HCT116 (cell line): ENCODE measurements around the gene ADGRV1. TPM values are rescaled to one million over a fixed set of nuclear protein-coding genes. Genes with fewer than 3 reads are reported as not detected.

Experiments
- ATAC-seq: fragments of 200-7000 bp; cut with Tn5 transposase; 2 replicates; pipeline ENCODE4 v1.9.1; 2020; ENCODE audit warnings: mild to moderate bottlenecking, moderate library complexity
- BruUV-seq: library from RNA; stranded (reverse); fragments of 400-500 nt; replicated peaks from 2 replicates; lab custom pipeline; 2021; lab: Mats Ljungman, UMichigan
- CTCF ChIA-PET: fragments of 300-600 bp; sonication (Branson Sonifier 250); formaldehyde crosslinking; loops from one replicate; lab custom pipeline; 2021; ENCODE audit warnings: antibody characterized with exemption; lab: Charles Lee
- POLR2A ChIA-PET: fragments of 300-600, 350-600 bp; sonication (Branson Sonifier 250); formaldehyde crosslinking; loops from one replicate; lab custom pipeline; 2021; ENCODE audit warnings: antibody characterized with exemption; lab: Charles Lee
- RAD21 ChIA-PET, 2 experiments: fragments of 300-600 bp; sonication (Branson Sonifier 250); formaldehyde crosslinking; loops; one replicate each; lab custom pipeline; 2023; ENCODE audit warnings: low total read pairs in 2 of 2; ENCODE audit not compliant: uncharacterized antibody in 2 of 2, unreplicated experiment in 2 of 2, low non-redundant PET in 1 of 2; lab: Charles Lee
- DNase-seq: peaks from one replicate; pipeline ENCODE4 v3.0.0-alpha.2; 2010; ENCODE audit warnings: low read depth, low spot score
- H2AFZ ChIP-seq: fragments of 200-600 bp; shearing (Covaris generic), sonication (generic); 2 replicates; pipeline ENCODE4 v1.6.1; 2017; ENCODE audit warnings: low read depth, mixed run types, mixed read lengths, antibody characterized with exemption, low read length; ENCODE audit not compliant: poor library complexity, severe bottlenecking
- H3K27ac ChIP-seq: 2 replicates; pipeline ENCODE4 v1.5.1; 2012; ENCODE audit warnings: low read depth, low read length
- H3K27me3 ChIP-seq: fragments of 200-600 bp; sonication (generic); 2 replicates; pipeline ENCODE4 v1.6.1; 2016; ENCODE audit warnings: mixed run types, low read length, mixed read lengths; ENCODE audit not compliant: insufficient read depth
- H3K36me3 ChIP-seq, 2 experiments: fragments of 200-500 bp in 1 of 2; fragments of 200-600 bp in 1 of 2; sonication (Bioruptor generic) in 1 of 2; sonication (generic) in 1 of 2; 2 replicates each; pipeline versions ENCODE4 v1.5.1 to v1.6.1; 2014 to 2016; ENCODE audit warnings: low read length in 2 of 2, inconsistent platforms in 1 of 2, mixed read lengths in 1 of 2, mixed run types in 1 of 2; ENCODE audit not compliant: insufficient read depth in 2 of 2, control insufficient read depth in 1 of 2
- H3K4me1 ChIP-seq, 2 experiments: fragments of 200-600 bp in 1 of 2; sonication (generic) in 1 of 2; 2 replicates each; pipeline versions ENCODE4 v1.5.1 to v1.6.1; 2012 to 2017; ENCODE audit warnings: low read length in 2 of 2, inconsistent platforms in 1 of 2, mild to moderate bottlenecking in 1 of 2, mixed read lengths in 1 of 2, mixed run types in 1 of 2, moderate library complexity in 1 of 2; ENCODE audit not compliant: insufficient read depth in 2 of 2, control insufficient read depth in 1 of 2
- H3K4me2 ChIP-seq: fragments of 200-600 bp; sonication (generic); 2 replicates; pipeline ENCODE4 v1.6.1; 2017; ENCODE audit warnings: mixed run types, low read length, mixed read lengths
- H3K4me3 ChIP-seq, 2 experiments: fragments of 200-600 bp in 1 of 2; sonication (generic) in 1 of 2; replicated peaks in 1 of 2; 2 replicates each; pipeline ENCODE4 v1.5.1; 2011 to 2016; ENCODE audit warnings: low read length in 2 of 2, control low read depth in 1 of 2, low read depth in 1 of 2, mild to moderate bottlenecking in 1 of 2, mixed read lengths in 1 of 2, mixed run types in 1 of 2
- H3K79me2 ChIP-seq: fragments of 200-600 bp; sonication (generic); 2 replicates; pipeline ENCODE4 v1.6.1; 2017; ENCODE audit warnings: mild to moderate bottlenecking, mixed run types, low read length, moderate library complexity, mixed read lengths; ENCODE audit not compliant: insufficient read depth
- H3K9ac ChIP-seq: fragments of 200-600 bp; sonication (generic); 2 replicates; pipeline ENCODE4 v1.6.1; 2016; ENCODE audit warnings: low read length, mixed read lengths
- H3K9me2 ChIP-seq: fragments of 200-600 bp; sonication (generic), shearing (Covaris generic); 2 replicates; pipeline ENCODE4 v1.6.1; 2017; ENCODE audit warnings: mixed run types, mild to moderate bottlenecking, moderate library complexity; ENCODE audit not compliant: insufficient read depth
- H3K9me3 ChIP-seq, 2 experiments: fragments of 200-500 bp in 1 of 2; fragments of 200-600 bp in 1 of 2; sonication (Bioruptor generic) in 1 of 2; sonication (generic) in 1 of 2; 2 replicates each; pipeline ENCODE4 v1.6.1; 2014 to 2017; ENCODE audit warnings: low read length in 2 of 2, mixed read lengths in 2 of 2, inconsistent platforms in 1 of 2, low read depth in 1 of 2, mild to moderate bottlenecking in 1 of 2, mixed run types in 1 of 2, moderate library complexity in 1 of 2; ENCODE audit not compliant: control insufficient read depth in 1 of 2, insufficient read depth in 1 of 2
- H4K20me1 ChIP-seq: fragments of 200-600 bp; sonication (generic), shearing (Covaris generic); 2 replicates; pipeline ENCODE4 v1.6.1; 2017; ENCODE audit warnings: mixed run types, mild to moderate bottlenecking, moderate library complexity; ENCODE audit not compliant: insufficient read depth
- ELF1 ChIP-seq: IDR thresholded peaks from 2 replicates; pipeline ENCODE4 v1.6.1; 2012; ENCODE audit warnings: low read depth, borderline replicate concordance
- EZH2phosphoT487 ChIP-seq: fragments of 200-600 bp; IDR thresholded peaks from 2 replicates; pipeline ENCODE4 v1.6.1; 2018; ENCODE audit warnings: antibody characterized with exemption, borderline replicate concordance
- JUND ChIP-seq: IDR thresholded peaks from 2 replicates; pipeline ENCODE4 v1.6.1; 2012
- RAD21 ChIP-seq: IDR thresholded peaks from 2 replicates; pipeline ENCODE4 v1.6.1; 2012; ENCODE audit warnings: low read depth, mild to moderate bottlenecking
- SP1 ChIP-seq: IDR thresholded peaks from 2 replicates; pipeline ENCODE4 v1.6.1; 2012; ENCODE audit warnings: low read depth
- TCF7L2 ChIP-seq: IDR thresholded peaks from 2 replicates; pipeline ENCODE4 v1.7.0; 2011; ENCODE audit warnings: borderline replicate concordance, inconsistent platforms; ENCODE audit not compliant: insufficient read depth, insufficient read length; ENCODE audit errors: extremely low read depth
- ZNF274 ChIP-seq: fragments of 200-500 bp; sonication (Bioruptor generic); IDR thresholded peaks from 2 replicates; pipeline ENCODE4 v1.6.1; 2014; ENCODE audit warnings: mild to moderate bottlenecking, low read depth, low read length, inconsistent platforms
- intact Hi-C: fragments of 100-400 bp; cut with micrococcal nuclease; formaldehyde crosslinking; loops from 2 replicates; pipeline ENCODE4 v1.10.0; 2022
- total RNA-seq: library from RNA; stranded (reverse); gene quantifications from one replicate; pipeline ENCODE4 v1.2.1, GENCODE V29; 2021; ENCODE audit not compliant: unreplicated experiment
- TF ChIP-seq, protein P1 (sequence below), 3 experiments: fragments of 200-600 bp in 1 of 3; sonication (generic) in 1 of 3; IDR thresholded peaks in 2 of 3; conservative IDR thresholded peaks in 1 of 3; 2 replicates each; pipeline ENCODE4 v1.5.1; 2012 to 2017; ENCODE audit warnings: low read depth in 2 of 3, low read length in 2 of 3, antibody characterized with exemption in 1 of 3, borderline replicate concordance in 1 of 3, control low read depth in 1 of 3, mild to moderate bottlenecking in 1 of 3, mixed read lengths in 1 of 3, mixed run types in 1 of 3, moderate library complexity in 1 of 3; ENCODE audit not compliant: insufficient read depth in 1 of 3
- TF ChIP-seq, protein P2 (sequence below): IDR thresholded peaks from 2 replicates; pipeline ENCODE4 v1.6.1; 2012

The ADGRV1 gene
- total RNA-seq, 1 experiment from 2014 or later = 6.0 TPM

DNA sequence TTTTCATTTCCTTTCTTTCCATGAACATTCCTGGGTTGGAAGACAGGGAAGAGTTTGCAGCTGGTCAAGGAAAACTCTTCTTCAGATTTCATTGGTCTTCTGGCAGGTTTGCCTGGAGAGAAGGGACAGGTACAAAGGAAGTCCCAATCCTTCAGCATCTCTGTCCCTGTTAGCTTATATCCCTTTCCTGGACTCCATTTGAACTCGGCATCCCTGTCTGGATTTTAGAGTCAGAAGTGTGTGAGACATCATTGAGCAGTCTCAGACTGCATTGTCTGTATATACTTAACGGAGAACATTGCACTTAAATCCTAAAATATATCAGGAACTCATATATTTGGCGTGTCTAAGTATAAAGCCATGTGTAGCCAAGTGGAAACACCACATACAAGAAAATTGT is 54.9 kb downstream of the ADGRV1 start:
- CTCF ChIA-PET = interaction anchor here (1.7 kb wide), 1 partner anchor 9 kb away, joined by 9 read pairs; no protein-coding TSS in a partner anchor
- no peaks in the 10 kb centered on the region for H4K20me1 ChIP-seq
- H3K36me3 ChIP-seq = no peaks in the 10 kb centered on the region
- H3K9ac ChIP-seq = no peak overlapping the region
- POLR2A ChIA-PET = interaction anchor here (1.1 kb wide), 1 partner anchor 204 kb away, joined by 3 read pairs; the partner anchor contains the start of gene CETN3
- no peak for ATAC-seq
- no peaks in the 10 kb centered on the region for H3K9me2 ChIP-seq
- intact Hi-C loops = loop anchor here (10.0 kb wide), 1 partner anchor 61 kb away; no protein-coding TSS in a partner anchor
- H3K4me3 ChIP-seq = no peak overlapping the region
- DNase-seq = no peak
- BruUV-seq = no TSS peak
- no peak for TF ChIP-seq SP1
- TF ChIP-seq, protein P1, sequence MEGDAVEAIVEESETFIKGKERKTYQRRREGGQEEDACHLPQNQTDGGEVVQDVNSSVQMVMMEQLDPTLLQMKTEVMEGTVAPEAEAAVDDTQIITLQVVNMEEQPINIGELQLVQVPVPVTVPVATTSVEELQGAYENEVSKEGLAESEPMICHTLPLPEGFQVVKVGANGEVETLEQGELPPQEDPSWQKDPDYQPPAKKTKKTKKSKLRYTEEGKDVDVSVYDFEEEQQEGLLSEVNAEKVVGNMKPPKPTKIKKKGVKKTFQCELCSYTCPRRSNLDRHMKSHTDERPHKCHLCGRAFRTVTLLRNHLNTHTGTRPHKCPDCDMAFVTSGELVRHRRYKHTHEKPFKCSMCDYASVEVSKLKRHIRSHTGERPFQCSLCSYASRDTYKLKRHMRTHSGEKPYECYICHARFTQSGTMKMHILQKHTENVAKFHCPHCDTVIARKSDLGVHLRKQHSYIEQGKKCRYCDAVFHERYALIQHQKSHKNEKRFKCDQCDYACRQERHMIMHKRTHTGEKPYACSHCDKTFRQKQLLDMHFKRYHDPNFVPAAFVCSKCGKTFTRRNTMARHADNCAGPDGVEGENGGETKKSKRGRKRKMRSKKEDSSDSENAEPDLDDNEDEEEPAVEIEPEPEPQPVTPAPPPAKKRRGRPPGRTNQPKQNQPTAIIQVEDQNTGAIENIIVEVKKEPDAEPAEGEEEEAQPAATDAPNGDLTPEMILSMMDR (IDR thresholded peaks at IDR 0.05 in 2 of 3, conservative IDR thresholded peaks at IDR 0.05 in 1 of 3; ENCODE audit: borderline replicate concordance in 1 of 3, insufficient read depth in 1 of 3, low read depth in 2 of 3, low read length in 2 of 3) = no peak
- RAD21 ChIA-PET = interaction anchor here in 1 of 2 experiments (0.7 kb wide), 1 partner anchor 329 kb away, joined by 3 read pairs; no protein-coding TSS in a partner anchor
- no peak overlapping the region for H2AFZ ChIP-seq
- no peaks in the 10 kb centered on the region for H3K4me1 ChIP-seq
- peaks cover 12% of the 10 kb centered on the region; the same call in 1 of the 2 replicates for H3K27me3 ChIP-seq
- H3K27ac ChIP-seq = no peak overlapping the region
- no peaks in the 10 kb centered on the region for H3K9me3 ChIP-seq
- H3K4me2 ChIP-seq = no peak overlapping the region
- no peaks in the 10 kb centered on the region for H3K79me2 ChIP-seq

DNA sequence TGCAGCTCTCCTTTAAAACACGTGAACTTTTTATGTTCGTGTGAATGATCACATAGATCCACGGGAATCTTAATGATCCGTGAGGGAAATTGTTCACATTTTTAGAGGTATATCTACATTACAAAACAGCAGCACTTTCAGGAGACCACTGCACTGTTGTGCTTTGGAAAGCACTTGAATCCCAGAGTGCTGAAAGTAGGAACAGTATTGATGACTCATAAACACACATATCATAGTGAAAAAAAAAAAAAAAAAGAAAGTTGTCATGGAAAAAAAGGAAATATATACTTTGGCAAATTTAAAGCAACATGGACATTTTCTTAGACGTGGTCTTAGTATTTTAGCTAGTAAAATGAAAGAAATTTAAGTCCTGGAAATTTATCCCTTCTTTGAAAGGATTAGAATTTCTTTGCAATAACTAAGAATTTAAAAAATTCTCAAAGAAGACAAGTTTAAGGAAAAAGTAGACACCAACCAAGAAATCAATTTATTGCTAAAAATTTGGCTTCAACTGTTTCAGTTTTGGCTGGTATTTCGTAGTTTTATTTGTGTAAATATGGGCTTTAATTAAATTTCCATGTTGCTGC is 55.4 kb downstream of the ADGRV1 start:
- no peaks in the 10 kb centered on the region for H4K20me1 ChIP-seq
- H3K4me2 ChIP-seq = no peak overlapping the region
- no peak for DNase-seq
- no peak overlapping the region for H3K4me3 ChIP-seq
- BruUV-seq = no TSS peak
- intact Hi-C loops = loop anchor here (10.0 kb wide), 1 partner anchor 61 kb away; no protein-coding TSS in a partner anchor
- no peak for ATAC-seq
- H3K79me2 ChIP-seq = no peaks in the 10 kb centered on the region
- no peak overlapping the region for H3K27ac ChIP-seq
- H3K36me3 ChIP-seq = no peaks in the 10 kb centered on the region
- no peaks in the 10 kb centered on the region for H3K9me3 ChIP-seq
- ChIA-PET RAD21 (interaction anchor here in 1 of 2 experiments (0.7 kb wide), 1 partner anchor 328 kb away, joined by 3 read pairs; no protein-coding TSS in a partner anchor), POLR2A (interaction anchor here (1.1 kb wide), 1 partner anchor 205 kb away, joined by 3 read pairs; the partner anchor contains the start of gene CETN3)
- H3K4me1 ChIP-seq = no peaks in the 10 kb centered on the region
- peaks cover 12% of the 10 kb centered on the region; the same call in 1 of the 2 replicates for H3K27me3 ChIP-seq
- no peak overlapping the region for H3K9ac ChIP-seq
- no peak overlapping the region for H2AFZ ChIP-seq
- no peak for TF ChIP-seq RAD21
- no peak for TF ChIP-seq TCF7L2
- TF ChIP-seq EZH2phosphoT487 = no peak
- no peak for TF ChIP-seq ZNF274
- TF ChIP-seq JUND = no peak
- no peak for TF ChIP-seq ELF1
- TF ChIP-seq, protein P2, sequence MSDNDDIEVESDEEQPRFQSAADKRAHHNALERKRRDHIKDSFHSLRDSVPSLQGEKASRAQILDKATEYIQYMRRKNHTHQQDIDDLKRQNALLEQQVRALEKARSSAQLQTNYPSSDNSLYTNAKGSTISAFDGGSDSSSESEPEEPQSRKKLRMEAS = no peak
- TF ChIP-seq, all 23 proteins: peak for 0
- H3K9me2 ChIP-seq = no peaks in the 10 kb centered on the region; the same call in 1 of the 2 replicates
- CTCF ChIA-PET = interaction anchor here (1.7 kb wide), 1 partner anchor 10 kb away, joined by 9 read pairs; no protein-coding TSS in a partner anchor
